ENCODE measurements around the gene PTTG1IP. TPM values are rescaled to one million over a fixed set of nuclear protein-coding genes. Genes with fewer than 3 reads are reported as not detected.
"Not testable (repeated sequence)": the region's sequence is repeated elsewhere in the genome, so short reads cannot be mapped to it uniquely, and the experiment has no call there.

Gene PTTG1IP
- total and polyA plus RNA-seq, 2 donors = 75.3 to 138 TPM

GRCh38 chr21:44887126-44887806, 13.8 kb upstream of the PTTG1IP start:
- WGBS = 89% methylated on average over 11 of the region's 11 CpGs

DNA sequence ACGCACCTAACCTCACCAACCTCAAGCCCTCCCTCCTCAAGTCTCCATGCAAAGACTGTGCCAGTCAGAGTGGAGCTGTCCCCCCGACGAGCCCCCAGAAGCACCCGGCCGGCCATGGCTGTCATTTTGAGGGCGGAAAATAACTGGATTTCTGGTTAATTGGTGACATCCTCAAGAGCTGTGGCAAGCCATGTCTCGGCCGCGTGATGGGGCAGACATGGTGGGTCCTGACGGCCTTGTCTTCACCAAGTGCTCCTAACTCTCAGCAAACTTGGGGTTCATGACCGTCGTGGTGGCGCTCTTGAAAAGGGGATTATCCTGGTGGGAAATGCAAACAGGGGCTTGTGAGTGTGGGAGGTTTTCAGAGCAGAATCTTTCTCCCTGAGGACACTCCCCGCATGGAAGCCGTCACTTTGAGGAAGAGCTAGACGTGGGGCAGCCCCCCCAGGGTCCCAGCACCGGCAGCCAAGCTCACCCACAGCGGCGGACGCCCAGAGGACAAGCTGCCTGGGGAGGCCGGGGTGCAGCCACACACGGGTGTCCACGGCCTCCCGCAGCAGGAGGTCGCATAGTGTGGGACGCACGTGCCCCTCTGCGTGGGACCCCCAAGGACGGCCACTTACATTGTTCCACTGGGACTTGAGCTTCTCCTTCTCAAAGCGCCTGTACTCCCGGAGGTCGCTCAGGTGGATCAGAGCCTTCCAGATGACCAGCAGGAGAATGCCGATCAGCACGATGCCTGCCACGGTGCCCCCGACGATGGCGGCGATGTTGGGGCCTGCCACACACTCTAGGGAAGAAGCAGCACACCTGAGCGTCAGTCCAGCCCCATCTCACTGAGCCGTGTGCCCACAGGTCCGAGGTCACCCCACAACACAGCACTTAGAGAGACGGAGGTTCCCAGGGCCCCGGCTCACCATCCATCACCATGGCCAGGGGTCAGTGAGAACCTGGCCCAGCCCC, 12.9 kb upstream of the PTTG1IP start:
- no peak overlapping the region for H3K27ac ChIP-seq (ENCODE audit: low read depth in 1 of 2, low read length in 1 of 2)
- H3K4me3 ChIP-seq (ENCODE audit: low read length in 2 of 2) = no peak overlapping the region
- no peaks in the 10 kb centered on the region for H3K9me3 ChIP-seq (ENCODE audit: control insufficient read depth in 2 of 2, insufficient read depth in 1 of 2, low read length in 1 of 2)
- H3K27me3 ChIP-seq (ENCODE audit: control insufficient read depth in 2 of 2, insufficient read depth in 1 of 2, low read length in 1 of 2) = no peaks in the 10 kb centered on the region
- H3K36me3 ChIP-seq (ENCODE audit: control insufficient read depth in 2 of 2, insufficient read depth in 2 of 2, low read length in 1 of 2) = peaks cover 57% of the 10 kb centered on the region in 2 donors
- no peak for DNase-seq (ENCODE audit: low read depth in 6 of 9, low spot score in 9 of 9)
- 93% methylated on average over 44 of the region's 44 CpGs for WGBS
- peaks cover 5 to 13% of the 10 kb centered on the region in 2 donors for H3K4me1 ChIP-seq (ENCODE audit: control insufficient read depth in 2 of 2, insufficient read depth in 2 of 2, low read length in 2 of 2)

More at GRCh38 chr21:44887126-44887806, 13.8 kb upstream of the PTTG1IP start:
- Histone ChIP-seq H3K27me3 (ENCODE audit: control insufficient read depth in 2 of 2, insufficient read depth in 1 of 2, low read length in 1 of 2) (no peaks in the 10 kb centered on the region), H3K4me1 (ENCODE audit: control insufficient read depth in 2 of 2, insufficient read depth in 2 of 2, low read length in 2 of 2) (peaks cover 0 to 4% of the 10 kb centered on the region in 2 donors), H3K27ac (ENCODE audit: low read depth in 1 of 2, low read length in 1 of 2) (no peak overlapping the region), H3K36me3 (ENCODE audit: control insufficient read depth in 2 of 2, insufficient read depth in 2 of 2, low read length in 1 of 2) (peaks cover 64 to 65% of the 10 kb centered on the region in 2 donors), H3K9me3 (ENCODE audit: control insufficient read depth in 2 of 2, insufficient read depth in 1 of 2, low read length in 1 of 2) (no peaks in the 10 kb centered on the region), H3K4me3 (ENCODE audit: low read length in 2 of 2) (no peak overlapping the region)
- no peak for DNase-seq (ENCODE audit: low read depth in 6 of 9, low spot score in 9 of 9)

DNA sequence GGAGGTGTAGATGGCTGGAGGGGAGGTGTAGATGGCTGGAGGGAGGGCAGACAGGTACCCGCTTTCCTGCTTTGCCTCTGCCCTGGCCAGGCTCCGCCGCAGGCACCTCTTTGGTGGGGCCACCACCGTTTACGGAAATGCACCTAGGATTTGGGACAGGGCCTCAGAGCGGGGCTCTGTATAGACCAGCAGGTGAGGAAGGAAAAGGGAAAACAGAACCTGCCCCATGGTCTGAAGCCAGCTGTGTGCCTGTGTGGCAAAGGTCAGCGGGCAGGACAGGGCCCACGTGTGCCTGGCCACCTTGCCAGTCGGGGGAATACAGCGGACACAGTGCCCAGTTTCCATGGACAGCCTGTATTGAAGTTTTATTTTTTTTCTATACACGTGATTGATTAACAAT, 12.1 kb upstream of the PTTG1IP start:
- 84% methylated on average over 11 of the region's 11 CpGs for WGBS
- H3K36me3 ChIP-seq (ENCODE audit: control insufficient read depth in 2 of 2, insufficient read depth in 2 of 2, low read length in 1 of 2) = peaks cover 50 to 51% of the 10 kb centered on the region in 2 donors
- H3K4me1 ChIP-seq (ENCODE audit: control insufficient read depth in 2 of 2, insufficient read depth in 2 of 2, low read length in 2 of 2) = peaks cover 9 to 19% of the 10 kb centered on the region in 2 donors

DNA sequence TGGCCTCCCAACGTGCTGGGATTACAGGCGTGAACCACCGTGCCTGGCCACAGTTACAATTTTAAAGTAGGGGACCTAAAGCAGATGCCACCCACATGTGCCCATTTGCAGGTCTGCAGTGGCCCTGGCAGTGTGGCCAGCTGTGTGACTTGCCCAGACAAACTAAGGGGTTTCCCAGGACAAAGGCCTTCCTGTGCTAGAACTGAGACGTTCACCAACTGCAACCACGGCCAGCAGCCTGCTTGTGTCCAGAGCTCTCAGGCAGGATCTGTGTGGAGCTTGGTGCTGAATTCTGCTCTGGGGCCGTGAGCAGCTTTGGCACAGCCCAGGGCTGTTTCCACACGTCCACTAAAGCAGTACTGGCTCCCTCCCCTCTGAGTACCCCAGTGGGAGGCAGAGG, 10.6 kb upstream of the PTTG1IP start:
- Histone ChIP-seq H3K4me3 (ENCODE audit: low read length in 2 of 2) (no peak overlapping the region), H3K27me3 (ENCODE audit: control insufficient read depth in 2 of 2, insufficient read depth in 1 of 2, low read length in 1 of 2) (no peaks in the 10 kb centered on the region), H3K27ac (ENCODE audit: low read depth in 1 of 2, low read length in 1 of 2) (no peak overlapping the region), H3K9me3 (ENCODE audit: control insufficient read depth in 2 of 2, insufficient read depth in 1 of 2, low read length in 1 of 2) (no peaks in the 10 kb centered on the region), H3K4me1 (ENCODE audit: control insufficient read depth in 2 of 2, insufficient read depth in 2 of 2, low read length in 2 of 2) (peaks cover 13 to 30% of the 10 kb centered on the region in 2 donors), H3K36me3 (ENCODE audit: control insufficient read depth in 2 of 2, insufficient read depth in 2 of 2, low read length in 1 of 2) (peaks cover 36 to 38% of the 10 kb centered on the region in 2 donors)
- WGBS = 78% methylated on average over 7 of the region's 7 CpGs
- no peak for DNase-seq (ENCODE audit: low read depth in 6 of 9, low spot score in 9 of 9)

More for the DNA sequence above, 12.1 kb upstream of the PTTG1IP start:
- no peak overlapping the region for H3K27ac ChIP-seq (ENCODE audit: low read depth in 1 of 2, low read length in 1 of 2)
- H3K4me3 ChIP-seq (ENCODE audit: low read length in 2 of 2) = no peak overlapping the region
- no peaks in the 10 kb centered on the region for H3K27me3 ChIP-seq (ENCODE audit: control insufficient read depth in 2 of 2, insufficient read depth in 1 of 2, low read length in 1 of 2)
- DNase-seq (ENCODE audit: low read depth in 6 of 9, low spot score in 9 of 9) = no peak
- no peaks in the 10 kb centered on the region for H3K9me3 ChIP-seq (ENCODE audit: control insufficient read depth in 2 of 2, insufficient read depth in 1 of 2, low read length in 1 of 2)

DNA sequence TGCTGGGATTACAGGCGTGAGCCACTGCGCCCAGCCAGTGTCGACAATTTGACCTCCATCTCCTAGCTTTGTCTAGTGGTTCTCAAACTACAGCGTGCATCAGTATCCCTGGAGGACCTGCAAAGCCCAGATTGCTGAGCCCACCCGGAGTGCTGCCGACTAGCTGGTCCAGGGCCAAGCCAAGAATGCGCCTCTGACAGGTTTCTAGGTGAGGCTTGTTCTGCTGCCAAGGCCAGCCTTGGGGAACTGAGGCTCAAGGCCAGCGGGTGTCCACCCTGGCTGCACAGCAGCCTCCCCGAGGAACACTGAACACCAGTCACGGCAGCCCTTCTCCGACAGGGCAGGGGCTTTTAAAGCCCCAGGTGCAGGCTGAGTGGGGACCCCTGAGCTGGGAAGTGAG, 9.8 kb upstream of the PTTG1IP start:
- DNase-seq (ENCODE audit: low read depth in 6 of 9, low spot score in 9 of 9) = no peak

GRCh38 chr21:44881198-44881872, 7.8 kb upstream of the PTTG1IP start:
- no peaks in the 10 kb centered on the region for H3K27me3 ChIP-seq (ENCODE audit: control insufficient read depth in 2 of 2, insufficient read depth in 1 of 2, low read length in 1 of 2)
- H3K4me1 ChIP-seq (ENCODE audit: control insufficient read depth in 2 of 2, insufficient read depth in 2 of 2, low read length in 2 of 2) = peaks cover 13 to 30% of the 10 kb centered on the region in 2 donors
- no peak overlapping the region for H3K4me3 ChIP-seq (ENCODE audit: low read length in 2 of 2)
- H3K36me3 ChIP-seq (ENCODE audit: control insufficient read depth in 2 of 2, insufficient read depth in 2 of 2, low read length in 1 of 2) = peaks cover 10 to 11% of the 10 kb centered on the region in 2 donors
- H3K27ac ChIP-seq (ENCODE audit: low read depth in 1 of 2, low read length in 1 of 2) = peak overlapping the region; percentile 38 to 77
- H3K9me3 ChIP-seq (ENCODE audit: control insufficient read depth in 2 of 2, insufficient read depth in 1 of 2, low read length in 1 of 2) = no peaks in the 10 kb centered on the region
- WGBS = 48% methylated on average over 6 of the region's 6 CpGs
- peak in 1 of 9 donors; percentile 38 for DNase-seq (ENCODE audit: low read depth in 6 of 9, low spot score in 9 of 9)

More for the DNA sequence above, 9.8 kb upstream of the PTTG1IP start:
- WGBS = 96% methylated on average over 11 of the region's 11 CpGs
- H3K9me3 ChIP-seq (ENCODE audit: control insufficient read depth in 2 of 2, insufficient read depth in 1 of 2, low read length in 1 of 2) = no peaks in the 10 kb centered on the region
- no peak overlapping the region for H3K27ac ChIP-seq (ENCODE audit: low read depth in 1 of 2, low read length in 1 of 2)
- peaks cover 13 to 30% of the 10 kb centered on the region in 2 donors for H3K4me1 ChIP-seq (ENCODE audit: control insufficient read depth in 2 of 2, insufficient read depth in 2 of 2, low read length in 2 of 2)
- no peaks in the 10 kb centered on the region for H3K27me3 ChIP-seq (ENCODE audit: control insufficient read depth in 2 of 2, insufficient read depth in 1 of 2, low read length in 1 of 2)
- peaks cover 27 to 30% of the 10 kb centered on the region in 2 donors for H3K36me3 ChIP-seq (ENCODE audit: control insufficient read depth in 2 of 2, insufficient read depth in 2 of 2, low read length in 1 of 2)
- H3K4me3 ChIP-seq (ENCODE audit: low read length in 2 of 2) = no peak overlapping the region

- Histone ChIP-seq H3K27ac (ENCODE audit: low read depth in 1 of 2, low read length in 1 of 2) (peak overlapping the region; percentile 25 to 77), H3K9me3 (ENCODE audit: control insufficient read depth in 2 of 2, insufficient read depth in 1 of 2, low read length in 1 of 2) (no peaks in the 10 kb centered on the region), H3K36me3 (ENCODE audit: control insufficient read depth in 2 of 2, insufficient read depth in 2 of 2, low read length in 1 of 2) (peaks cover 3% of the 10 kb centered on the region in 2 donors), H3K4me1 (ENCODE audit: control insufficient read depth in 2 of 2, insufficient read depth in 2 of 2, low read length in 2 of 2) (peaks cover 16 to 33% of the 10 kb centered on the region in 2 donors), H3K27me3 (ENCODE audit: control insufficient read depth in 2 of 2, insufficient read depth in 1 of 2, low read length in 1 of 2) (no peaks in the 10 kb centered on the region), H3K4me3 (ENCODE audit: low read length in 2 of 2) (no peak overlapping the region)
- peak in 2 of 9 donors; percentile 33 to 73 for DNase-seq (ENCODE audit: low read depth in 6 of 9, low spot score in 9 of 9)
- WGBS = 27% methylated on average over 8 of the region's 8 CpGs
These were observed 7.1 kb upstream of the PTTG1IP start for GRCh38 chr21:44880405-44881197.

- H3K4me3 ChIP-seq (ENCODE audit: low read length in 2 of 2); H3K36me3 ChIP-seq (ENCODE audit: control insufficient read depth in 2 of 2, insufficient read depth in 2 of 2, low read length in 1 of 2); H3K9me3 ChIP-seq (ENCODE audit: control insufficient read depth in 2 of 2, insufficient read depth in 1 of 2, low read length in 1 of 2); DNase-seq (ENCODE audit: low read depth in 6 of 9, low spot score in 9 of 9); H3K27me3 ChIP-seq (ENCODE audit: control insufficient read depth in 2 of 2, insufficient read depth in 1 of 2, low read length in 1 of 2); H3K27ac ChIP-seq (ENCODE audit: low read depth in 1 of 2, low read length in 1 of 2): not testable (repeated sequence)
- H3K4me1 ChIP-seq (ENCODE audit: control insufficient read depth in 2 of 2, insufficient read depth in 2 of 2, low read length in 2 of 2) = peaks cover 16 to 47% of the 10 kb centered on the region in 2 donors
- WGBS = 98% methylated on average over 8 of the region's 8 CpGs
These were observed 5.7 kb upstream of the PTTG1IP start for GRCh38 chr21:44879238-44879637.
